ENCODE measurements around the gene TEX30. TPM values are rescaled to one million over a fixed set of nuclear protein-coding genes. Genes with fewer than 3 reads are reported as not detected.

TEX30 gene
- total RNA-seq, 1 experiment from 2014 or later: 13.1 TPM

GRCh38 chr13:102798581-102799425 lies 25.2 kb upstream of the TEX30 start, which contains the start of the genes BIVM and POGLUT2:
Gene BIVM, plus strand, starts transcription at chr13:102799119. Its CDS starts 8,149 bp downstream, at chr13:102807268.
Gene POGLUT2, minus strand, starts transcription at chr13:102798976. Its CDS starts 306 bp downstream, at chr13:102798670.
- no peak within 1 kb of the TSS for H3K18ac ChIP-seq (ENCODE audit: insufficient read length, low read depth, low read length)
- peak; percentile 96 for DNase-seq
- peak within 1 kb of the TSS; percentile 90 for H2AFZ ChIP-seq (ENCODE audit: low read length)
- no peak within 1 kb of the TSS for H4K5ac ChIP-seq (ENCODE audit: insufficient read length, low read depth, low read length)
- Mint-ChIP-seq H3K36me3 (ENCODE audit: insufficient read depth in 1 of 3, low read depth in 3 of 3) (peaks cover 0 to 6% (median 2%) of the 10 kb centered on the region in 3 experiments; a peak in 3 of 7 replicates), H3K9me3 (no peaks in the 10 kb centered on the region), H3K27ac (no peak within 1 kb of the TSS), H3K4me1 (peaks cover 13 to 16% of the 10 kb centered on the region in 2 experiments), H3K27me3 (ENCODE audit: low read depth) (peaks cover 2% of the 10 kb centered on the region; the same call in 1 of the 2 replicates), H3K4me3 (peak within 1 kb of the TSS; percentile 93 to 96)
- no CpG with 5 or more reads among the region's 72 CpGs for WGBS (ENCODE audit: extremely low coverage, insufficient read length, low lambda C conversion rate)
- no peaks in the 10 kb centered on the region; the same call in 1 of the 2 replicates for H3K79me2 ChIP-seq (ENCODE audit: insufficient read depth, low read length)
- H3K4me1 ChIP-seq (ENCODE audit: insufficient read depth, low read length): no peaks in the 10 kb centered on the region; the same call in 1 of the 2 replicates
- H2BK15ac ChIP-seq (ENCODE audit: low read depth, low read length): no peak within 1 kb of the TSS
- peak within 1 kb of the TSS; percentile 71 for H3K4me2 ChIP-seq (ENCODE audit: insufficient read depth, insufficient read length, low read length)
- no peak within 1 kb of the TSS for H3K4ac ChIP-seq (ENCODE audit: low read depth, low read length)
- peak within 1 kb of the TSS; percentile 43 for H3K9ac ChIP-seq (ENCODE audit: extremely low read depth, insufficient read length, low read length)
- H2BK120ac ChIP-seq (ENCODE audit: low read depth, low read length, poor library complexity, severe bottlenecking): no peak within 1 kb of the TSS
- H4K8ac ChIP-seq (replicated peaks; ENCODE audit: insufficient read length, low read depth, low read length): no peak within 1 kb of the TSS
- TF ChIP-seq, protein P1, sequence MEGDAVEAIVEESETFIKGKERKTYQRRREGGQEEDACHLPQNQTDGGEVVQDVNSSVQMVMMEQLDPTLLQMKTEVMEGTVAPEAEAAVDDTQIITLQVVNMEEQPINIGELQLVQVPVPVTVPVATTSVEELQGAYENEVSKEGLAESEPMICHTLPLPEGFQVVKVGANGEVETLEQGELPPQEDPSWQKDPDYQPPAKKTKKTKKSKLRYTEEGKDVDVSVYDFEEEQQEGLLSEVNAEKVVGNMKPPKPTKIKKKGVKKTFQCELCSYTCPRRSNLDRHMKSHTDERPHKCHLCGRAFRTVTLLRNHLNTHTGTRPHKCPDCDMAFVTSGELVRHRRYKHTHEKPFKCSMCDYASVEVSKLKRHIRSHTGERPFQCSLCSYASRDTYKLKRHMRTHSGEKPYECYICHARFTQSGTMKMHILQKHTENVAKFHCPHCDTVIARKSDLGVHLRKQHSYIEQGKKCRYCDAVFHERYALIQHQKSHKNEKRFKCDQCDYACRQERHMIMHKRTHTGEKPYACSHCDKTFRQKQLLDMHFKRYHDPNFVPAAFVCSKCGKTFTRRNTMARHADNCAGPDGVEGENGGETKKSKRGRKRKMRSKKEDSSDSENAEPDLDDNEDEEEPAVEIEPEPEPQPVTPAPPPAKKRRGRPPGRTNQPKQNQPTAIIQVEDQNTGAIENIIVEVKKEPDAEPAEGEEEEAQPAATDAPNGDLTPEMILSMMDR (conservative IDR thresholded peaks at IDR 0.05): no peak
- no peak within 1 kb of the TSS for H4K91ac ChIP-seq (ENCODE audit: insufficient read length, low read depth, low read length)
- H3K27ac ChIP-seq (ENCODE audit: insufficient read length, low read depth, low read length): no peak within 1 kb of the TSS
- H3K56ac ChIP-seq (ENCODE audit: insufficient read length, low read depth, low read length): no peak within 1 kb of the TSS
- no peak within 1 kb of the TSS for H2BK20ac ChIP-seq (ENCODE audit: low read depth, low read length, poor library complexity, severe bottlenecking)
- H3K9me3 ChIP-seq (ENCODE audit: control insufficient read depth, low read depth, low read length): no peaks in the 10 kb centered on the region
- H3K23me2 ChIP-seq (ENCODE audit: insufficient read length, low read depth, low read length, poor library complexity, severe bottlenecking): peaks cover 15% of the 10 kb centered on the region
- H2AK5ac ChIP-seq (ENCODE audit: insufficient read length, low read length): no peak within 1 kb of the TSS
- no peaks in the 10 kb centered on the region for H4K20me1 ChIP-seq (ENCODE audit: control insufficient read depth, insufficient read depth, insufficient read length)
- no peak within 1 kb of the TSS for H3K23ac ChIP-seq (ENCODE audit: insufficient read length, low read depth, low read length)
- H3K27me3 ChIP-seq (ENCODE audit: insufficient read depth, low read length): no peaks in the 10 kb centered on the region
- H3K14ac ChIP-seq (ENCODE audit: insufficient read depth, low read length): 0 out of 2 replicates have a peak within 1 kb of the TSS, but pooled peaks have one; percentile 40
- no peak within 1 kb of the TSS for H2BK12ac ChIP-seq (ENCODE audit: insufficient read length, low read depth, low read length)
- H2BK5ac ChIP-seq (ENCODE audit: insufficient read length, low read length): no peak within 1 kb of the TSS
- H3K79me1 ChIP-seq (ENCODE audit: insufficient read depth, low read depth, low read length, poor library complexity, severe bottlenecking): no peaks in the 10 kb centered on the region
- no peak within 1 kb of the TSS for H3T11ph ChIP-seq (ENCODE audit: low read length)

Measured in H9 (cell line).